Stomach (tissue), 4 donors: ENCODE results near the gene ACVRL1.

Source experiments
- EP300 ChIP-seq: sonication (generic); formaldehyde crosslinking; IDR thresholded peaks from one replicate; pipeline ENCODE4 v1.6.1; 2017; ENCODE audit warnings: antibody characterized with exemption
- POLR2A ChIP-seq, 4 donors: fragments of 450-650 bp; IDR thresholded peaks; one replicate each; pipeline ENCODE4 v1.6.1; 2016; ENCODE audit warnings: antibody characterized with exemption in 4 of 4, control low read depth in 2 of 4, mild to moderate bottlenecking in 1 of 4, moderate library complexity in 1 of 4
- POLR2AphosphoS5 ChIP-seq, 3 donors: sonication (generic); formaldehyde crosslinking; IDR thresholded peaks; one replicate each; pipeline ENCODE4 v1.6.1; 2016; ENCODE audit warnings: antibody characterized with exemption in 3 of 3
- TF ChIP-seq, protein P1 (sequence below), 7 experiments: fragments of 450-650 bp in 4 of 7; fragments of 200-600 bp in 3 of 7; sonication (generic) in 3 of 7; IDR thresholded peaks; one replicate each; pipeline ENCODE4 v1.5.1; 2016 to 2019; ENCODE audit warnings: antibody characterized with exemption in 7 of 7, control low read depth in 2 of 7, mild to moderate bottlenecking in 1 of 7

DNA sequence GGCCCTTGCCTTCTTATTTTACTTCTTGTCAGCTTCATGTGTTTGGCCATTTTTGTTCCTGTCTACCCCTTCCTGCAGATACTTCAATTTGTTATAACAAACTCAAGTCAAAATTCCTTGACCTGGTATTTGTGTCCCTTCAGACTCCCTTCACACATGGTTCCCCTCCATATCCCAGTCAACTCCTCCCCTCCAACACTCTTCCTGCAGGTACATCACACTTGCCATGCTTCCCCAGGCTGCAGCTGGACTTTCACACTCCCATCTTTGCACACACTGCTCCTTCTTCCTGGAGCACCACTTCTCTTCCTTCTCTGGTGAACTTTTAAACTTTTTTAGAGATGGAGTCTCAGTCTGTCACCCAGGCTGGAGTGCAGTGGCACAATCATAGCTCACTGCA, 39.9 kb upstream of the ACVRL1 start:
- TF ChIP-seq, protein P1, sequence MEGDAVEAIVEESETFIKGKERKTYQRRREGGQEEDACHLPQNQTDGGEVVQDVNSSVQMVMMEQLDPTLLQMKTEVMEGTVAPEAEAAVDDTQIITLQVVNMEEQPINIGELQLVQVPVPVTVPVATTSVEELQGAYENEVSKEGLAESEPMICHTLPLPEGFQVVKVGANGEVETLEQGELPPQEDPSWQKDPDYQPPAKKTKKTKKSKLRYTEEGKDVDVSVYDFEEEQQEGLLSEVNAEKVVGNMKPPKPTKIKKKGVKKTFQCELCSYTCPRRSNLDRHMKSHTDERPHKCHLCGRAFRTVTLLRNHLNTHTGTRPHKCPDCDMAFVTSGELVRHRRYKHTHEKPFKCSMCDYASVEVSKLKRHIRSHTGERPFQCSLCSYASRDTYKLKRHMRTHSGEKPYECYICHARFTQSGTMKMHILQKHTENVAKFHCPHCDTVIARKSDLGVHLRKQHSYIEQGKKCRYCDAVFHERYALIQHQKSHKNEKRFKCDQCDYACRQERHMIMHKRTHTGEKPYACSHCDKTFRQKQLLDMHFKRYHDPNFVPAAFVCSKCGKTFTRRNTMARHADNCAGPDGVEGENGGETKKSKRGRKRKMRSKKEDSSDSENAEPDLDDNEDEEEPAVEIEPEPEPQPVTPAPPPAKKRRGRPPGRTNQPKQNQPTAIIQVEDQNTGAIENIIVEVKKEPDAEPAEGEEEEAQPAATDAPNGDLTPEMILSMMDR (IDR thresholded peaks at IDR 0.05): no peak
- TF ChIP-seq POLR2A (IDR thresholded peaks at IDR 0.05): no peak
- no peak for TF ChIP-seq EP300
- no peak for TF ChIP-seq POLR2AphosphoS5 (IDR thresholded peaks at IDR 0.05)
